Activated T-cell treated with anti-CD3 and anti-CD28 coated beads, Interleukin-2, amount 50 U/mL, for 1 hour (primary cell): Measurements from ENCODE around the gene GDF2.

ENCODE experiments used
- DNase-seq: peaks from one replicate; pipeline ENCODE4 v3.0.0-alpha.2; 2020

Gene GDF2

GRCh38 chr10:47314416-47314970 is 7.8 kb upstream of the GDF2 start:
- no peak for DNase-seq

GRCh38 chr10:47315421-47315820 is 6.8 kb upstream of the GDF2 start:
- DNase-seq = no peak

DNA sequence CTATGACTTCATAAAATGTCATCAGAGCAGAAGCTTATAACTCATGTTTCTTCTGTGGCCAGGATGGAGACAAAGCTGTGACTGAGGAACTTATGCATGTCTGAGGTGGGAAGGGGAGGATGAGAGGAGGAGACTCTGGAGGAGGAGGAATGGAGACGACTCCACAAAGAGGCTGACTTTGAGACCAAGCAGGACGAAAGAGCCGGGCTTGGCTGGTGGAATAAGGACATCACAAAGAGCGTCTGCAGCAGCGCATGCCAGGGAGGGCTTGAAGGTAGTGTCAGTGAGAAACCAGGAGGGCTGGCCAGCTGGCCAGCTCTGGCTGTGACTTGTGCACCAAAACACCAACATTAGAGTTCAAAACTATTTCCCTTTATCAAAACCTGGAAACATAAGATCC is 6.1 kb upstream of the GDF2 start:
- DNase-seq = no peak

DNA sequence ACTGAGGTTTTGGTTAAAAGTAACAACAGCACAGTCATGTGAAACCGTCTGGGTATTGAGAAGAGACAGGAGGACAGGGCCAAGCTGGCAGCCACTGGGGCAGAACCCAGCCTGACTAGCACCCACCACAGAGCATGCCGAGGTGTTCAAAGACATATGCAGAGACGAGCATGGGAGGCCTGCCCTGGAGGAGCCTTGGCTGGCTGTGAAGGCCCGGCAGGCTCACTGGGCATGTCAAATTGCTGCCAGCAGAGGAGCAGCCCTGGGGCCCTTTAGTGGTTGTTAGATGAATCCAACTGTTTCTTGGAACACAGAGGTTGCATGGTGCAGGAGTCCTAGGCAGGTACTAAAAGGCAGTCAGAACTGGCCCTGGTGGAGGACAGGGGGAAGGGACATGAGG is 5.0 kb upstream of the GDF2 start:
- no peak for DNase-seq

GRCh38 chr10:47318706-47319105 is 3.5 kb upstream of the GDF2 start:
- no peak for DNase-seq

DNA sequence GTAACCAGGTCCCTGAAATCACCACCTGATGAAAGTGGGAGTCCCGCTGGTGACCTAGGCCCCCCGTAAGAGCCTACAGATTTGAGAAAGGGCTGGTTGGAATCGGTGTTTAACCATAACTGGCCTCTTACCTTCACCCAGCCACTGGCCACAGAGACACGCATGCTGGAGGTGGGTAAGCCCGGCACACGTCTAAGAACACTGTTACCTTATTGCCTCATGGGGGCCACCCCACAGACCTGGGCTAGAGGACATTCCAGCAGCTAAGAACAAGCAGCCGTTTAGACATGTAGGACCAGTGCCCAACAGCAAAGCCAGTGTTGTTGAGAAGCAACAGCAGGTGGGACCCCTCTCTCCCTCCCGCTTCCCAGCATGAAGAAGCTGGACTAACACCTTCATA is 2.5 kb upstream of the GDF2 start:
- DNase-seq = no peak

DNA sequence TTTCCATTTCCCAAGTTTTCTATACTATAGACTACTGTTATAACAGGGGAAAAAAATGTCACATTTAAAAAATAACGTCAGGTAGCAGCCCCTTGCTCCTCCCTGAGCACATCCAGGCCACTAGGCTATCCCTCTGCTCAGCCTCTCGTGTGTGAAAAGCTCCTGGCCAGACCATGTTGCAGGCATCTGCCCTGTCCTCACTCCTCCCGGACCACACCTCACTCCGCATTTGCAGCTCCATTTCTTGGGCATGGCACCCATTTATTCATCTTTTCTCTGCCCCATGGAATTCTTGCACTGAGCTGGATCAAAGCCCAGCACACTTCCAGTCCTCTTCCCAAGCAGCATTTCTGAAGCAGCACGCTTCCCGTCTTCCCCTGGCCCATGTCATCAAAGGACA is 1.4 kb upstream of the GDF2 start:
- DNase-seq = no peak

- DNase-seq = no peak
Measured at GRCh38 chr10:47321521-47322195, 596 bp upstream of the GDF2 start.

GRCh38 chr10:47323087-47323486 is 833 bp downstream of the GDF2 start:
- DNase-seq = no peak

GRCh38 chr10:47323636-47324296 is 1.5 kb downstream of the GDF2 start:
- no peak for DNase-seq

- DNase-seq = no peak
Measured at GRCh38 chr10:47325303-47326291, 3.3 kb downstream of the GDF2 start.

GRCh38 chr10:47326306-47326926 is 4.2 kb downstream of the GDF2 start:
- no peak for DNase-seq

DNA sequence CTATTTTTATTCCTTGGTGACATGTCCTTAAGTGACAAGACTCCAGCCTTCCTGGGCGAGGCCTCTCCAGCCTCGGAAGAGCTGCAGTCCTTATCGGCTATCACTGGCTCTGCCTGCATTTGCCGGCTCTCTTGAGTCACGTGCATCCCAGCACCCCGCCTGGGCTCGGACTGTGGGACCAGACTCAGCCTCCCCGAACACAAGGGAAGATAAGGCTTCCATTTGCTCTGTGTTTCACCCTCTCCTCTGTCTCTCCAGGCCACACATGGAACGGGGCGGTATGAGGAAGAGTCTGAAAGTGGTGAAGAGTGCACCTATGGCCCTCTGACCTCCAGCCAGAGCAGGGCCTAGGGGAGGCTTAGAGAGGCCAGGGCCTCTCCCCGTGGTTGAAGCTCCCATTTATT is 4.7 kb downstream of the GDF2 start:
- no peak for DNase-seq

GRCh38 chr10:47329855-47330254 is 7.6 kb downstream of the GDF2 start:
- DNase-seq = no peak

- no peak for DNase-seq
Measured at GRCh38 chr10:47330366-47330765, 8.1 kb downstream of the GDF2 start.

DNA sequence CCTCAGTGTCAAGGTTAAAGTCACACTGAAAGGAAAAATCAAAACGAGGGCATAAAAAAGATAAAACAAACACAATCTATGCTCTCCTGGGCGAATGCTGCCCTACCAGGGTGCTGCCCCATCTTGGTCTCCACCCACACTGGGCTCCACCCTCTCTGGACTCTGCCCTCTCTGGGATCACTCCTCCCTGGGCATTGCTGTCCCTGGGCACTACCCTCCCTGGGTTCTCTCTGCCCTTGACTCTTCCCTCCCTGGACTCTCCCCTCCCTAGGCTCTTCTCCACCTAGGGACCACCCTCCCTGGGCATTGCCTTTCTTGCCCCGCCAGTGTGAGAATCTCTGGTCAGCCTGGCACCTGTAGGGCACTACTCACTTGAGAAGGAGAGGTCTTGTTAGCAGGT is 8.6 kb downstream of the GDF2 start:
- no peak for DNase-seq

DNA sequence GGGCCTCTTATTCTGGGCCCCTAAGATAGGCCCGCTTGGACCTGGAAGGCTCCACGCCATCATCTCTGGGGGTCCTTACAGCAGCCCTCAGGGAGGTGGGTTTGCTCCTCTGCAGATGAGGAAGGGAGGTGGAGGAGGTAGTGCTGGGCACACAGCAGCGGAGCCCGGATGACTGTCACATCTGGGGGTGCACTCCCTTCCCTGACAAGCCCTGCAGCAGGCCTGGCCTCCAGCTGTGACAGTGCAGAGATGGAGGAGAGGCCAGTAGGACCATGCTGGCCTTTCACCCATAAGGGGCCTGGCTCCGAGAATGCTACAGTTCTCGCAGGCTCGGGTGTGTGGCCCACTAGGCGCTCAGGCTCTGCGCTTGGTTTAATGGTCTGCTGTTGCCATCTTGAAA is 9.2 kb downstream of the GDF2 start:
- no peak for DNase-seq

DNA sequence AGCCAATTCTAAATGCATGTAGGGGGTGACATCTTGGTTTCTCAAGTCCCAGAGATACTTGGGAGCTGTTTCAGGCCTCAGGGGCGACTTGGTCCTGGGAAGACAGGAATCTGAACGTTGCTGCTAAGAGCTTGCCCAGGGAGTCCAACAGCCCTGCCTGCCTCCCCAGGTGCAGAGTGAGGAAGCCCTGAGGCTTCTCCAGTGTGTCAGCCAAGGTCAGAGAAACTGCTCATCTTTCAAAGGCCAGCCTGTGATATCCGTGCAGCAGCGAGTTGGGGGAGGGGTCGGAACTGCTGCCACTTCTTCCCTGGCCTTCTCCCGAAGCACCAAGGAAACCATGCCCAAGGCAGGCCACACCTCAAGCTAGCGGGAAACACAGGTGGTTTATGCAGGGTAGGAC is 9.7 kb downstream of the GDF2 start:
- DNase-seq = no peak

DNA sequence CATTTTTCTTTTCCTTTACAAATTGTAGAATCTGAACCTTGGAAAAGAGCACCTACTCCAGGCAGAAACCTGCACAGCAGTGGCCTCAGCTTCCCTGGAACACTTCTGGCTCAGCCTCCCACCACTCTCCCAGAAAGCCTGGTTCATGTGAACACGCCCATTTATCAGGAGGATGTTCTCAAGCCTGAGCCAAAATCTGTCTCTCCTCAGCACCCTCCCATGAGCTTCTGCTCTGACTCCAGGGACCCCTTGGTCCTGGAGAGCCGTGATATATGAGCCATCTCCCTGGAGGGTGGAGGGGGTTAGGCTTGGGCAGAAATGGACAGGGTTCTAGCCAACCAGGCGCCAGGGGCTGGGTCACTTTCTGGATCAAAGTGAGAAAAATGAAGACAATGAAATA is 10.1 kb downstream of the GDF2 start:
- no peak for DNase-seq

DNA sequence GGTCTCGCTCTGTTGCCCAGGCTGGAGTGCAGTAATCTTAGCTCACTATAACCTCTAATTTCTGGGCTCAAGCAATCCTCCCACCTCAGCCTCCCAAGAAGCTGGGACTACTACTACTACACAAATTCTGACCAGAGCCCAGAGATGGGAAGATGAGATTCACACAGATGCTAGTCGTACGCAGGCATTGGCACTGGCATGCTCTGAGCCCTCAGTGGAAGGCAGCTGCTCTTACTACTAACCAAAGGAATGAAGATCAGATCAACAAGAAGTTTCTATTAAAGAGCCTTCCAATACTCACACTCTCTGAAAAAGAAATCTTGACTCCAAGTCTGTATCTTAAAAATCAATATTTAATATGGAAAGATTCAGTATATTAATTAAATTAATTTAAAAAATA is 10.7 kb downstream of the GDF2 start:
- DNase-seq = no peak

GRCh38 chr10:47333532-47333931 is 11.3 kb downstream of the GDF2 start:
- no peak for DNase-seq

DNA sequence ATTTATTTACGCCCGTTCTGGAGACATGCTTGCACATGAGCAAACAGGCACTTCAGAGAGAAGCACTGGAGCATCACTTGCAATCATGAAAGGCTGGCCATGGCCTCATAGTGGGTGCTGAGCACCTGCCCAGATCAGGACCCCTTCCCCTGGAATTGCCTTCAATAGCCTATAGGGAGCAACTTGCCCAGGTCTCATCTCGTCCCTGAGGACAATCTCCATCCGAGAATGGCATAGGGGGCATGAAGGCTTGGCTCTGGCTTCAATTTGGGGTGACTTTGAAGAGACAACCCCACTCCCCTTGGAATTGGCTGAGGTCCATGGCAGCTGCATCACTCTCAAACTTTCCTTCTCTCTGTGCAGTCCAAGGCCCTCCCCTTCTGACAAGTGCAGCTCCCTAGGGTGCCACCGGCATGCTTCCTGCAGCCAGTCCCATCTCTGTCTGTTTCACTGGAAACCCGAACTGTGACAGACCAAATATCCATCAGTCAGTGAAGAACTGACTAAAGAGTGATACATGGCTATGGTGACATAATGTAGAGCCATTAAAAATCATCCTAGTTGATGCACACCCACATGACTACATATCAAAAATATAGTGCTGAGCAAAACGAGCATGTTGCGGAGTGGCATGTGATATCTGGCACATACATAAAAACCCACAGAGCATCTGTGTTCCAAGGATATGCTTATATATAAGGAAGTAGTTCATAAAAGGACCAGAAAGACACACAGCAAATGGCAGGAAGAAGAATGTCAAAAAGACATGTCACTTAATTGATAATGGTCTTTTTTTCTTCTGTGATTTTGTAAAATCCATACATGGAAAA is 12.4 kb downstream of the GDF2 start:
- no peak for DNase-seq
